HepG2 (cell line): ENCODE data around the gene STX4. TPM values are rescaled to one million over a fixed set of nuclear protein-coding genes. Genes with fewer than 3 reads are reported as not detected.
A peak's percentile ranks its signal among the peaks of the same experiment; 100 is the strongest.

Experiments used
- ATF7 ChIP-seq, 2 experiments: fragments of 450-650 bp in 1 of 2; sonication (generic) in 1 of 2; formaldehyde crosslinking in 1 of 2; IDR thresholded peaks; 2 replicates each; pipeline versions ENCODE4 v1.4.0 to v1.6.1; 2016 to 2020; ENCODE audit warnings: antibody characterized with exemption in 1 of 2, mild to moderate bottlenecking in 1 of 2, missing genetic modification reagents in 1 of 2
- ATF7-NPFF ChIP-seq: sonication (generic); formaldehyde crosslinking; IDR thresholded peaks from 2 replicates; pipeline ENCODE4 v1.8.1; 2023; ENCODE audit warnings: mild to moderate bottlenecking, low read depth, missing genetic modification reagents, moderate library complexity
- ESRRA ChIP-seq: sonication (generic); formaldehyde crosslinking; IDR thresholded peaks from 2 replicates; pipeline ENCODE4 v1.5.1; 2020; ENCODE audit warnings: mild to moderate bottlenecking, low read depth, missing genetic modification reagents
- HNRNPH1 ChIP-seq: fragments of 200-400 bp; formaldehyde crosslinking; optimal IDR thresholded peaks from 2 replicates; pipeline ENCODE3; 2017; ENCODE audit warnings: mild to moderate bottlenecking, low read depth, low read length
- HNRNPK ChIP-seq: fragments of 200-400 bp; formaldehyde crosslinking; IDR thresholded peaks from 2 replicates; pipeline ENCODE4 v1.6.1; 2018; ENCODE audit warnings: low read length, low read depth, moderate library complexity, mild to moderate bottlenecking; ENCODE audit not compliant: poor library complexity, severe bottlenecking
- MIER2 ChIP-seq: IDR thresholded peaks from 2 replicates; pipeline ENCODE4 v1.6.1; 2016; ENCODE audit warnings: missing biosample characterization, missing genetic modification reagents
- PCBP1 ChIP-seq: fragments of 200-400 bp; formaldehyde crosslinking; IDR thresholded peaks from 2 replicates; pipeline ENCODE4 v1.6.1; 2017; ENCODE audit warnings: mild to moderate bottlenecking, low read depth, low read length, borderline replicate concordance
- RCOR2 ChIP-seq: IDR thresholded peaks from 2 replicates; pipeline ENCODE4 v1.6.1; 2016; ENCODE audit warnings: missing biosample characterization, missing genetic modification reagents
- SKI ChIP-seq: fragments of 450-650 bp; IDR thresholded peaks from one replicate; pipeline ENCODE4 v1.6.1; 2018; ENCODE audit warnings: mild to moderate bottlenecking; ENCODE audit not compliant: partially characterized antibody
- TBL1XR1 ChIP-seq: fragments of 150-350 bp; IDR thresholded peaks from 2 replicates; pipeline ENCODE4 v1.6.1; 2014; ENCODE audit warnings: borderline replicate concordance, low read length; ENCODE audit not compliant: partially characterized antibody
- ZBTB37 ChIP-seq: sonication (generic); formaldehyde crosslinking; IDR thresholded peaks from 2 replicates; pipeline ENCODE4 v1.4.0; 2020; ENCODE audit warnings: mild to moderate bottlenecking, missing genetic modification reagents
- ZNF317 ChIP-seq: sonication (generic); formaldehyde crosslinking; IDR thresholded peaks from 2 replicates; pipeline ENCODE4 v1.5.0; 2020; ENCODE audit warnings: mild to moderate bottlenecking, missing genetic modification reagents
- ZNF326 ChIP-seq: sonication (generic); formaldehyde crosslinking; IDR thresholded peaks from 2 replicates; pipeline ENCODE4 v1.4.0; 2020; ENCODE audit warnings: missing genetic modification reagents, borderline replicate concordance
- ZNF329 ChIP-seq: sonication (generic); formaldehyde crosslinking; IDR thresholded peaks from 2 replicates; pipeline ENCODE4 v1.9.0; 2021; ENCODE audit warnings: low read depth, mild to moderate bottlenecking, missing genetic modification reagents
- ZNF563 ChIP-seq: sonication (generic); formaldehyde crosslinking; IDR thresholded peaks from 2 replicates; pipeline ENCODE4 v1.8.0; 2022; ENCODE audit warnings: mild to moderate bottlenecking, moderate library complexity, missing genetic modification reagents
- ZNF740 ChIP-seq: sonication (generic); formaldehyde crosslinking; IDR thresholded peaks from 2 replicates; pipeline ENCODE4 v1.4.0; 2020; ENCODE audit warnings: missing genetic modification reagents
- ZNF747 ChIP-seq: sonication (generic); formaldehyde crosslinking; IDR thresholded peaks from 2 replicates; pipeline ENCODE4 v1.8.1; 2023; ENCODE audit warnings: missing genetic modification reagents, mild to moderate bottlenecking, borderline replicate concordance
- ZNF768 ChIP-seq: sonication (generic); formaldehyde crosslinking; IDR thresholded peaks from 2 replicates; pipeline ENCODE4 v1.4.0; 2020; ENCODE audit warnings: missing genetic modification reagents
- polyA plus RNA-seq, 8 experiments: library from polyadenylated mRNA; depleted of rRNA in 3 of 8; stranded (reverse) in 7 of 8; unstranded in 1 of 8; fragments of >200 nt; fragmentation: Illumina TruSeq in 4 of 8; extraction: Trizol in 4 of 8; gene quantifications; 2 replicates each; pipeline versions ENCODE4 v1.2.1 to v1.2.3, GENCODE V29; 2011 to 2016; ENCODE audit warnings: low read depth in 4 of 8, missing spikeins in 1 of 8, mixed read lengths in 1 of 8; ENCODE audit not compliant: insufficient read depth in 1 of 8
- total RNA-seq, 5 experiments: library from RNA; depleted of rRNA; stranded (reverse); fragments of >200 nt; fragmentation: Illumina TruSeq; extraction: Trizol; gene quantifications; 2 replicates each; pipeline ENCODE4 v1.2.3, GENCODE V29; 2016; ENCODE audit warnings: low read depth in 1 of 5
- TF ChIP-seq, protein P1 (sequence below): sonication (generic); formaldehyde crosslinking; conservative IDR thresholded peaks from 2 replicates; pipeline ENCODE4 v1.8.0; 2022; ENCODE audit warnings: missing genetic modification reagents
- TF ChIP-seq, protein P2 (sequence below): sonication (generic); formaldehyde crosslinking; IDR thresholded peaks from 2 replicates; pipeline ENCODE4 v1.8.0; 2022; ENCODE audit warnings: missing genetic modification reagents, low read depth, mild to moderate bottlenecking, borderline replicate concordance
- TF ChIP-seq, protein P3 (sequence below): sonication (generic); formaldehyde crosslinking; IDR thresholded peaks from 2 replicates; pipeline ENCODE4 v1.9.0; 2022; ENCODE audit warnings: missing genetic modification reagents, mild to moderate bottlenecking, borderline replicate concordance
- TF ChIP-seq, protein P4 (sequence below): sonication (generic); formaldehyde crosslinking; IDR thresholded peaks from 2 replicates; pipeline ENCODE4 v1.8.1; 2023; ENCODE audit warnings: missing genetic modification reagents, mild to moderate bottlenecking, borderline replicate concordance

The STX4 gene
- total and polyA plus RNA-seq, 2 of the 13 experiments (the other 11 are each of a cell fraction or from before 2014, with no cell fraction given): 29.2 to 34.6 TPM

DNA sequence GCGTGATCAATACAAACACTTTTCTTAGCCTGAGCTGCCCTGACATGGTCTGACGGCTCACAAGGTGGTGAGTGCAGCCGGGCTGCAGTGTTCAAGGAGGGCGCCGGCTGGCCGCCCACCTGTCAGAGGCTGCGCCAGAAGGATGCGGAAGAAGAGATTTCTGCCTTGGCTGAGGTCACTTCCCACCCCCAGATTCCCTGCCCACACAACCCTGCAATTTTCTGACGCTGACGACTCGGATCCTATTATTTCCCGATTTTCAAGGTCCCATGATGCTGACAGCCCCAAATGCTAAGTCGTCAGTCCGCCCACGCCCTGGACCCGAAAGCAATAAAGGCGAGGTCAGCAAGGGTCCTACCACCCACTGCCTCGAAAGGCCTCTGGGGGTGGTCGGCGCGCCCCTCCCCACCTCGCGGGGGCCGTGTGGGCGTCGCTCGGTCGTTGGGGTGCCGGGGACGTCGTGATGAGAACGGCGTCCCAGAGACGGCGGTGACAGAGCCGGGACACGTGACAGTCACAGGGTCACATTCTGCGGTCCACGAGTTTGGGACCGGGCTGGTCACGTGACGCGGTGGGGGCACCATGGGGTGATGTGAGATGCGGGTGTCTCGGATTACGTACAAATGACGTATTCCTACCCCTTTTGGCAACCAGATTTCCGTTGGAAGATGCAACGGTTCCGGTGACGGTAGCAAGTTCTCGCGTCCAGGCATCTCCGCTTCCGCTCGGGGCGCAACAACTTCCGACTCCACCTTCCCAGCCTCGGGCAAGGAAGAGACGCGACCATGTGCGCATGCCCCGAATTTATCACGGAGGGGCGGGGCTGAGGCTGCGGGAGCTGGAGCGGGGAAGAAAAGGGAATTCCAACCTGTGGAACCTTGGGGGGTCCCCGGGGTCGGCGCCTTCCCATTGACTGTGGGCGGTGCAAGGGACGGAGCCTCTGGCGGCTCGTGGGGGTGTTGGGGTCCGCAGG lies at the start of gene STX4 (continued):
- TF ChIP-seq, protein P1, sequence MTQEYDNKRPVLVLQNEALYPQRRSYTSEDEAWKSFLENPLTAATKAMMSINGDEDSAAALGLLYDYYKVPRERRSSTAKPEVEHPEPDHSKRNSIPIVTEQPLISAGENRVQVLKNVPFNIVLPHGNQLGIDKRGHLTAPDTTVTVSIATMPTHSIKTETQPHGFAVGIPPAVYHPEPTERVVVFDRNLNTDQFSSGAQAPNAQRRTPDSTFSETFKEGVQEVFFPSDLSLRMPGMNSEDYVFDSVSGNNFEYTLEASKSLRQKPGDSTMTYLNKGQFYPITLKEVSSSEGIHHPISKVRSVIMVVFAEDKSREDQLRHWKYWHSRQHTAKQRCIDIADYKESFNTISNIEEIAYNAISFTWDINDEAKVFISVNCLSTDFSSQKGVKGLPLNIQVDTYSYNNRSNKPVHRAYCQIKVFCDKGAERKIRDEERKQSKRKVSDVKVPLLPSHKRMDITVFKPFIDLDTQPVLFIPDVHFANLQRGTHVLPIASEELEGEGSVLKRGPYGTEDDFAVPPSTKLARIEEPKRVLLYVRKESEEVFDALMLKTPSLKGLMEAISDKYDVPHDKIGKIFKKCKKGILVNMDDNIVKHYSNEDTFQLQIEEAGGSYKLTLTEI (CRISPR knock-in tag): no peak
- TF ChIP-seq SKI: no peak
- peak; percentile 70 for TF ChIP-seq ZNF768 (CRISPR knock-in tag)
- peak; percentile 87 for TF ChIP-seq ATF7-NPFF
- no peak for TF ChIP-seq PCBP1
- TF ChIP-seq MIER2 (CRISPR knock-in tag): no peak
- TF ChIP-seq, protein P2, sequence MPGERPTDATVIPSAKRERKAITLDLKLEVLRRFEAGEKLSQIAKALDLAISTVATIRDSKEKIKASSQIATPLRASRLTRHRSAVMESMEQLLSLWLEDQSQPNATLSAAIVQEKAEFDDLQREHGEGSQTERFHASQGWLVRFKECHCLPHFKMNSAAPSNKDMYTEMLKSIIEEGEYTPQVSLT (CRISPR knock-in tag): no peak
- TF ChIP-seq, protein P3, sequence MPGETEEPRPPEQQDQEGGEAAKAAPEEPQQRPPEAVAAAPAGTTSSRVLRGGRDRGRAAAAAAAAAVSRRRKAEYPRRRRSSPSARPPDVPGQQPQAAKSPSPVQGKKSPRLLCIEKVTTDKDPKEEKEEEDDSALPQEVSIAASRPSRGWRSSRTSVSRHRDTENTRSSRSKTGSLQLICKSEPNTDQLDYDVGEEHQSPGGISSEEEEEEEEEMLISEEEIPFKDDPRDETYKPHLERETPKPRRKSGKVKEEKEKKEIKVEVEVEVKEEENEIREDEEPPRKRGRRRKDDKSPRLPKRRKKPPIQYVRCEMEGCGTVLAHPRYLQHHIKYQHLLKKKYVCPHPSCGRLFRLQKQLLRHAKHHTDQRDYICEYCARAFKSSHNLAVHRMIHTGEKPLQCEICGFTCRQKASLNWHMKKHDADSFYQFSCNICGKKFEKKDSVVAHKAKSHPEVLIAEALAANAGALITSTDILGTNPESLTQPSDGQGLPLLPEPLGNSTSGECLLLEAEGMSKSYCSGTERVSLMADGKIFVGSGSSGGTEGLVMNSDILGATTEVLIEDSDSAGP: peak; percentile 90; the same call in 1 of the 2 replicates
- TF ChIP-seq RCOR2: peak; percentile 93; the same call in 1 of the 2 replicates
- no peak for TF ChIP-seq HNRNPK
- TF ChIP-seq ZNF563 (CRISPR knock-in tag): no peak; the same call in 1 of the 2 replicates
- TF ChIP-seq ZNF747 (CRISPR knock-in tag): peak; percentile 87
- TF ChIP-seq ESRRA (CRISPR knock-in tag): peak; percentile 79
- TF ChIP-seq, protein P4, sequence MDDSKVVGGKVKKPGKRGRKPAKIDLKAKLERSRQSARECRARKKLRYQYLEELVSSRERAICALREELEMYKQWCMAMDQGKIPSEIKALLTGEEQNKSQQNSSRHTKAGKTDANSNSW (CRISPR knock-in tag): no peak
- no peak for TF ChIP-seq ZBTB37 (CRISPR knock-in tag)
- 0 out of 2 replicates have a peak, but pooled peaks have one; percentile 58 for TF ChIP-seq ZNF740 (CRISPR knock-in tag)
- TF ChIP-seq ZNF317 (CRISPR knock-in tag): peak; percentile 41
- TF ChIP-seq ZNF326: no peak
- TF ChIP-seq HNRNPH1: no peak
- peak; percentile 75 for TF ChIP-seq ATF7 (IDR thresholded peaks at IDR 0.05)
- peak; percentile 85 for TF ChIP-seq ATF7 (CRISPR knock-in tag; IDR thresholded peaks at IDR 0.05)
- no peak; the same call in 1 of the 2 replicates for TF ChIP-seq ZNF329 (CRISPR knock-in tag)
- no peak for TF ChIP-seq TBL1XR1
